Measurements from ENCODE around the gene HPCAL1. TPM values are rescaled to one million over a fixed set of nuclear protein-coding genes. Genes with fewer than 3 reads are reported as not detected.

Gene HPCAL1
- total and polyA plus RNA-seq, 2 of the 8 experiments (the other 6 are each of a cell fraction or from before 2014, with no cell fraction given), result 5.8 to 8.6 TPM

DNA sequence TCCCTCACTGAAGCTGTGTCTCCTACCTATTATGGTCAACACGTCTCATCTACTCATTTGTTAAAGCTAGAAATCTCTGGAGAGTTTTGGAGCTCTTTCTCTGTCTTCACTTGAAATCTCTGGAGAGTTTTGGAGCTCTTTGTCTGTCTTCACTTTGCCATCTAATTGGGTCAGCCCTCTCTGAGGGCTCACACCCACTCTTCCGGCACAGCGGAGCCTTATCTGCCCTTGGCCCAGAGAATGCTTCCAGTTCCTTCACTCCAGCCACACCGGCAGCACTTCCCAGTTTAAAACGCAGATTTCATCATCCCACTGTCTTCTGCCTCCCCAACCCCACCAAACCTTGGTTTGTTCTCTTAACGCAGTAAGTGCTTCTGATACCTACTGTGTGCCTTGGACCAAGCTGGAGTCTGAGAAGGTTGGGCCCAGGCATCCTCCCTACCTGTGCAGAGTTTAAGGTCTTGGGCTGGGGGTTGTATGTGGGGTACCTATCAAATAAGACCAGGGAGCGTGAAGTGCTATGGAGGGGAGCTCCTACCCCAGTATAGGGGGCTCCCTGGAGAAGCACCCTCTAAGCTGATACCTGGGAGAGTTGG lies 5.0 kb downstream of the HPCAL1 start:
- H3K27me3 ChIP-seq (replicated peaks in 1 of 4; ENCODE audit: control insufficient read depth in 3 of 4, extremely low read depth in 1 of 4, insufficient read depth in 3 of 4, low read length in 3 of 4), result peaks cover 11 to 36% (median 32%) of the 10 kb centered on the region in 4 experiments
- no peak overlapping the region for H3K18ac ChIP-seq (ENCODE audit: extremely low read depth, low read length)
- H3K4me2 ChIP-seq (ENCODE audit: insufficient read depth in 1 of 2, low read depth in 2 of 2, low read length in 2 of 2), result no peak overlapping the region
- H2BK5ac ChIP-seq (ENCODE audit: low read depth, low read length), result no peak overlapping the region
- ChIA-PET CTCF (ENCODE audit: partially characterized antibody) (interaction anchor here (0.7 to 4.8 kb wide), 18 partner anchors 9 to 167 kb away, joined by 3 to 24 read pairs (median 4); no protein-coding TSS in a partner anchor), POLR2A (ENCODE audit: partially characterized antibody) (interaction anchor here (0.5 to 1.1 kb wide), 2 partner anchors 10 to 186 kb away, joined by 3 to 4 read pairs; no protein-coding TSS in a partner anchor)
- H3K79me2 ChIP-seq (ENCODE audit: control insufficient read depth in 1 of 2, insufficient read depth in 2 of 2, low read length in 2 of 2), result no peaks in the 10 kb centered on the region; a peak in 1 of 4 replicates
- no peak overlapping the region for H4K5ac ChIP-seq (ENCODE audit: insufficient read length, low read depth, low read length)
- H3K4ac ChIP-seq (replicated peaks; ENCODE audit: insufficient read length, low read depth, low read length), result no peak overlapping the region
- no peak overlapping the region for H3K4me3 ChIP-seq (ENCODE audit: extremely low read depth in 1 of 4, insufficient read depth in 2 of 4, low read depth in 3 of 4, low read length in 4 of 4)
- H3K36me3 ChIP-seq (ENCODE audit: control insufficient read depth in 2 of 4, insufficient read depth in 4 of 4, low read length in 3 of 4), result no peaks in the 10 kb centered on the region; a peak in 1 of 8 replicates
- DNase-seq (ENCODE audit: low read depth in 1 of 2, low spot score in 2 of 2) (no peak), FAIRE-seq (no peak)
- no peak for TF ChIP-seq RBBP5 (IDR thresholded peaks at IDR 0.05; ENCODE audit: borderline replicate concordance, low read depth, low read length)
- TF ChIP-seq YY1 (IDR thresholded peaks at IDR 0.05; ENCODE audit: low read depth, low read length), result no peak
- TF ChIP-seq POLR2A (IDR thresholded peaks at IDR 0.05; ENCODE audit: control extremely low read depth in 1 of 2, low read depth in 2 of 2, low read length in 2 of 2), result no peak
- H4K8ac ChIP-seq (ENCODE audit: extremely low read depth, insufficient read depth, low read length), result no peak overlapping the region
- no peak overlapping the region for H3K56ac ChIP-seq (replicated peaks; ENCODE audit: insufficient read length, low read depth, low read length)
- H3K9me3 ChIP-seq (ENCODE audit: insufficient read depth in 2 of 2, low read depth in 1 of 2, low read length in 1 of 2), result no peaks in the 10 kb centered on the region
- H4K91ac ChIP-seq (replicated peaks; ENCODE audit: insufficient read length, low read length), result no peak overlapping the region
- 92% methylated on average over 7 of the region's 7 CpGs; no CpG with 5 or more reads in 1 of the 2 experiments for WGBS, 2 experiments (ENCODE audit: extremely low coverage in 1 of 2, insufficient coverage in 1 of 2, insufficient read length in 1 of 2, insufficient replicate concordance in 2 of 2, low coverage in 1 of 2, low lambda C conversion rate in 2 of 2, missing lambda C conversion rate in 1 of 2)
- H2BK20ac ChIP-seq (ENCODE audit: low read length), result no peak overlapping the region
- 0 out of 2 replicates have a peak, but pooled peaks cover 3% of the 10 kb centered on the region for H3K79me1 ChIP-seq (ENCODE audit: low read depth, low read length)
- H3K27ac ChIP-seq (ENCODE audit: low read depth, low read length), result no peak overlapping the region
- H2AK5ac ChIP-seq (ENCODE audit: low read depth, low read length), result 0 out of 2 replicates have a peak overlapping the region, but pooled peaks have one; percentile 32
- peaks cover 0 to 10% (median 4%) of the 10 kb centered on the region in 4 experiments; a peak in 5 of 7 replicates for H3K4me1 ChIP-seq (replicated peaks in 1 of 4; ENCODE audit: control insufficient read depth in 3 of 4, insufficient read depth in 4 of 4, low read length in 3 of 4)
- H3K23ac ChIP-seq (ENCODE audit: insufficient read length), result no peak overlapping the region
- peaks cover 28% of the 10 kb centered on the region for H3K23me2 ChIP-seq (ENCODE audit: low read depth, low read length)
- H2AFZ ChIP-seq (ENCODE audit: low read length), result no peak overlapping the region
- H2BK15ac ChIP-seq (ENCODE audit: low read length), result no peak overlapping the region
- H2BK120ac ChIP-seq (replicated peaks; ENCODE audit: low read depth, low read length), result no peak overlapping the region
- no peak overlapping the region for H3K9ac ChIP-seq (replicated peaks in 1 of 4; ENCODE audit: extremely low read depth in 1 of 4, low read depth in 3 of 4, low read length in 3 of 4)
- peak overlapping the region; percentile 27; the same call in 1 of the 2 replicates for H2BK12ac ChIP-seq (ENCODE audit: low read depth, low read length)
- H3K14ac ChIP-seq (ENCODE audit: insufficient read length), result no peak overlapping the region
- peaks cover 4 to 19% of the 10 kb centered on the region in 2 experiments for H4K20me1 ChIP-seq (replicated peaks in 1 of 2; ENCODE audit: control insufficient read depth in 1 of 2, insufficient read depth in 2 of 2, low read length in 2 of 2)
